Stimulated activated naive CD4-positive, alpha-beta T cell treated with Interleukin-2 at 50 U/mL for 16 hours (primary cell): ENCODE measurements around the gene LHFPL2.

Experiments
- DNase-seq: peaks from one replicate; lab custom pipeline; 2025; lab: John Stamatoyannopoulos, UW

The LHFPL2 gene

DNA sequence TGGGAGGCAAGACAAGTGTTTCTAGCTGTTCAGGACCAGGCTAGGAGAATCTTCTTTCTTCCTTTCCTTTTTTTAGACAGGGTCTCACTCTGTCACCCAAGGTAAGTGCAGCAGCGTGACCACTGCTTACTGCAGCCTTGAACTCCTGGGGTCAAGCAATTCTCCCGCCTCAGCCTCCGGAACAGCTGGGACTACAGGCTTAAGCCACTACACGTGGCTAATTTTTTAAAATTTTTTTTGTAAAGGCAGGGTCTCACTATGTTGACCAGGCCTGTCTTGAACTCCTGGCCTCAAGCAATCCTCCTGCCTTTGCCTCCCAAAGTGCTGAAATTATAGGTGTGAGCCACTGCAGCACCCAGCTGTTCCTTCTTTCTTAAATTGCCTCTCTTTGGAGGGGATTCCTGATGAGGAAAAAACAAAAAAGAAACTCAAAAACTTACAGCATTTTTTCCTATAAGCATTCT, 53.1 kb downstream of the LHFPL2 start:
- no peak for DNase-seq

DNA sequence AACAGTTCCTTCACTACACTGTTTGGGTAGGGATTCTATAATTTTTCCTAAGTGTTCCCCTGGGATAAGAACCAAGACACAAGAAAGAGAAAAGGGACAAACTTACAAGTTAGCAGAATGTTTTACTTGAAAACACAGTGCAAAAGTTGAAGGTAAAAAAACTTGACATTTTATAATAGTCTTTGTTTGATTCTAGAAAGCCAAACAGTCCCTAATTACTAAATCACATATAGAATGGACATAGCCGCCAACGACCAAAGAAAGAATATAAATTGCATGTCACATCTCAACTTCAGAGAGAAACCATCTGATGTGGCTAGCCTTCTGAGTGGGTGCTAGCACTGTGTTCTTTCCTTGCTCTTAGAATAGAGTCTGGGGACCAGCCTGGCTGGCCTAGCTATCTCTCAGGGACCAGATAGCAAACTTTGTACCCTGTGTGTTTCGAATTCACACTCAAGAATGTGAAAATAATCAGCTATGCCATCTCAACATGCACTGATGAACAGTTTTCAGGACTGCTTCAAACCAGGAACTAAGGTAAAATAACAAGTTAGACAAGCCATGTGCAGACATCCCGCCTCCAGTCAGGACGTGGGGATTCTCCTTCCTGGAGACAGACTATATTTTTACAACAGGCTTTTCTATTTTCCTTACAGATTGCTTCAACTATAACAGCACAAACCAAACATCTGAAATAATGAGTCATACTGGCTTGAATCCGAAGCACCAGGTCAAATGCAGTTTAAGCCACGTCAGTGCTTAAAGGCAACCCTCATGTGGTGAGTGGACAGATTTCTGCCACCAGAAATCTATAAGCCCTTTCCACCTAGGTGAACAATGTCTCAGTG, 53.7 kb downstream of the LHFPL2 start:
- DNase-seq, result no peak

DNA sequence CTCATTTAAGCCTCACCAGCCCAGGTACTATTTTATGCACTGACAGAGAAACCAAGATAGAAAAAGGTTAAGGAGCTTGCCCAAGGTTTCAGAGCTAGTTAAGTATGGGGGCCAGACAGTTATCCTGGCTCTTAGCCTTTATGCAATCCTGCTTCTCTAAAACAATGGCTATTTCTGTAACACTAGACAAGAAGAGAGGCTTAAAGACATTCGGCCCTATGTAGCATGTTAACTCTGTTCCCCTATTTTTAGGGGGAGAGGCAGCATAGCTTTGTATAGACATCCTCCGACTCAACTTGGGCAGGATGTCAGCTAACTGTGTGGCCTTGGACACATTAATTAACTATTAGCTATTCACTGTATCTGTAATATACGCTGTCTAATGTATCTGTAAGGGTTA, 54.6 kb downstream of the LHFPL2 start:
- no peak for DNase-seq

DNA sequence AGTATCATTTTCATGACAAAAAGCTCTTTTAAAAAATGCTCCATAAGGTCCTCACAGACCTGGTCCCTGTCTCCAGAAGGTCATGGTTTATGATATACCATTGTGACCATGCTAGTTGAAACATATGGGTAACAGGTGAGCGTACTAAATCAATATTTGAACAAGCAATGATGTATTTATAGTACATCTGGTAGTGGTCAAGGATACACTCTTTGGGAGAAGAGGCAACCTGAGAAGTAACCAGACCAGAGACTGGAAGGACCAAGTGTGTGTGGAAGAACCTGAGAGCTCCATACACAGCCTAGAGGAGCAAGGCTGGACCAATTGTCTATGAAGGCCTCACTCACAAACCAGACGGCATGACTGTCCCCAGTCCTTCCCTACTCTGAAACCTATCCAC, 55.1 kb downstream of the LHFPL2 start:
- DNase-seq, result no peak

DNA sequence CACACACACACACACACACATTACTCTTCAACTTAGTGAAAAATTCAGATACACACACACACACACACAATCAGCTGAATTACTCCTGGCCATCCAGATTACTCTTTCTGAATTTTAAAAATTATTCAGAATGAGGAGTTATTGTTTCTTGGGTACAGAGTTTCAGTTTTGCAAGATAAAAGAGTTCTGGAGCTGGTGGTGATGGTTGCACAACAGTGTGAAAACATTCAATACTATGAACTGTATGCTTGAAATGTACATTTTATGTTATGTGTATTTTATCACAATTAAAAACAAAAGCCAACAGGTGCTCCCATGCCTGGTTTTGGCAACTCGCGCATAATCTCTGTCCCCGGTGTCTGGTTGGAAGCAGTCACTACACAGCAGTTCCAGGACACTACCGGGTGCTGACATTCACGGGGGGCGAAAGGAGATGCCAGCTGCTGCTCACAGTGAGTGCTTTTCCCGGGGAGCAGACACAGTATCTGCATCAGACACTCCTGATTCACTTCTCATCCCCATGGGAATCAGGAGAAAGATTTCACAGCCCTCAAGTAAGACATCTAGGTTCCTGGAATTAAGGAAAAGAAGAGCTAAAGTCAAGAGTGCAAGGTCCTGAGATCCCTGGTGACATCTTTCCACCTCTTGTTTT, 55.7 kb downstream of the LHFPL2 start:
- no peak for DNase-seq

DNA sequence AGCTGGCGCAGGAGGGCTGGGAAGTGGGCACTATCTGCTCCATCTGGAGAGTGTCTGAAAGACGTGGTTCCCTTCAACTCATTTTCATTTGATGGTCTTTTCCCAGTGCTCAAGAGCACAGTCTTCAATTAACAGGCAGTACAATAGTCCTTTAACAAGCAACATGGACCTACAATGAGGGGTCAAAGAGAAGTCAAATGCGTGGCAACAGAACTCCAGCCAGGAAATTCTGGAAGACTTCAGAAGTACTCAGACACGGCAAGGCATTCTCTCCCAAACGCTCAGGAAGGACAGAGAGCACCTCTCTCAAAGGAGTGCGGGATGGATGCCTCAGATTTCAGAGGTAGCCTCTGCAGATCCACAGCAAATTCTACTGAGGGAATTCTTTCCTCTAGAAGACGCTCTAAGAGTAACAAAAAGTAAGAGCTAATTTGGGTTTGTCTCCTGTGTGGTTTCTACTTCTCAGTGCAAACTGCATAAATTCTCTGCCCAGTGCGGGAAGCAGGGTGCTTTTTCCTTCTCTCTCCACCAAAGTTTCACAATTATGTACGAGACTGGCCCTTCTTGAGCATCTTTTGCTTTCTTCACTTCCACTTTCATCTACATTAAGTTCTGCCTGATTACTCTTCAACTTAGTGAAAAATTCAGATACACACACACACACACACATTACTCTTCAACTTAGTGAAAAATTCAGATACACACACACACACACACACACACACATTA, 56.4 kb downstream of the LHFPL2 start:
- DNase-seq, result no peak

DNA sequence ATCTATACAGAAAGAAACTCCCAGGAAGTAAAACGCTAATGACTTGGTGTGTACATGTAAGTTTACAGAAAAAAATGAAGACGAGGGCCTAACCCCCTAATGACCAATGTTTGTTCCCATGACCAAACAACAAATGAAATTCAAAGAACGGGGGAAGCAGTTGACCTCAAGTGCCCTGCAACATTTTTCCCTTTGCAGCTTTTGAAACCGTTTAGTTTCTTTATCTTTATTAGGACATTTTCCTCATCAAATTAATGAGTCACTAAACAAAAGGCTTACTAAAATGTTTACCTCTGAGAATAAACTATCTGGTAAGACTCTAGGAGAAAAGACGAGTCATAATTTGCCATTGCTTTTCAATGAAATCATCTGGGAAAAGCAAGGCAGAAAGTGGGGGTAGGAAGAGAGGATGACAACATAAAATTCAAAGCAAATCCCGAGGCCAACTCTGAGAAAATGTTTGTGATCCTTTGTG, 57.4 kb downstream of the LHFPL2 start:
- DNase-seq, result no peak

DNA sequence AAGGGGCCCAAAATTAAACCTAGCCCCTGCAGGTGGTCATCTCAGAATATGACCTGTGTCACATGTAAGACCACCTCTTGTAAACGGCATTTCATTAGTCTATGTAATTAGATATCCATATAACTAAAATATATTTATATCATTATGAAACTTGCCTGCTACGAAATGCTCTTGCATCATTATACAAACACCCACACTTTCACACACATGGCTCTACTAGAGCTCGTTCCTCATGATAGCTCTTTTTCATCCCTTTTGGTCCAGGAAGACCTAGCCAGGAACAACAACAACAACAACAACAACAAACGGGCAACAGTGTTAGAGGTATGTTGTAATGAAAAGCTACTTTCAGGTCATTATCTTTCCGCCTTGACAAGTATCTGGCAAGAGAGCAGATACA, 58.6 kb downstream of the LHFPL2 start:
- DNase-seq, result no peak

DNA sequence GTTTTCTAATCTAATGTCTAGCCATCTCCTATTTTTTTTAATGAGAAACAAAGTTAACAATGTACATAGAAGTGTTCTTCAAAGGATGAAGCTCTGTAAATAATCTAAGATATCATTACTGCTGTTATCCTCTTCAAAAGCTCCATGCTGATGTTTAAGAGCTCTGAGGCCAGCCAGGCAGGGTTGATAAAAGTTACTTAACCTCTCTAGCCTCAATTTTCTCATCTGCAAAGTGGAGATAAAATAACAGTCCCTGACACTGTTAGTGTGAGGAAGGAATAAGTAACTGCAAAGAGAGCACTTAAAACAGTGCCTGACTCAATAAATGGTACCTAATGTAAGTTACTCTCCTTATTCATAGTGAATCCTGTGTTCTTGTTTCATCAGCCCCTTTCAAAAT, 60.1 kb downstream of the LHFPL2 start:
- DNase-seq, result no peak

DNA sequence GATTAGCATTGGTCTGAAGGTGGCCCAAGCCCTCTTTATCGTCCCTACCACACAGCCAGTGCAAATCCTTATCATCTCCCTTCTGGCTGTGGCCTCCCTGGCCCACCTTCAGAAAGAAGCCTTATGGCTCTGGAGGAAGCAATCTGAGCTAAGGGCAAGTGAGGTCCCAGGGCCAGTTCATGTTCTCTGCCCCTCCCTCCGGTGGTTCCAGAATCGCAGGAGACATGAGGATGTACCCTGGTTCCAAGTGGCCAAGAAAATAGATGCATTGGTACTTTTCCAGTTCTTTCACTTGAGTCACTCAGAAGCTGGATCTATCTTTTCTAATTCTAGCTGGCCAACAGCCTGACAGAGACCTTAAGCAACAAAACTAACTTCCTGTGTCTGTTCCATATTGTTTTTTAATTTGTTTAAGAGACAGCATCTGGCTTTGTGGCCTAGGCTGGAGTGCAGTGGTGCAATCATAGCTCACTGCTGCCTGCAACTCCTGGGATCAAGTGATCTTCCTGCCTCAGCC, 60.7 kb downstream of the LHFPL2 start:
- DNase-seq, result no peak

DNA sequence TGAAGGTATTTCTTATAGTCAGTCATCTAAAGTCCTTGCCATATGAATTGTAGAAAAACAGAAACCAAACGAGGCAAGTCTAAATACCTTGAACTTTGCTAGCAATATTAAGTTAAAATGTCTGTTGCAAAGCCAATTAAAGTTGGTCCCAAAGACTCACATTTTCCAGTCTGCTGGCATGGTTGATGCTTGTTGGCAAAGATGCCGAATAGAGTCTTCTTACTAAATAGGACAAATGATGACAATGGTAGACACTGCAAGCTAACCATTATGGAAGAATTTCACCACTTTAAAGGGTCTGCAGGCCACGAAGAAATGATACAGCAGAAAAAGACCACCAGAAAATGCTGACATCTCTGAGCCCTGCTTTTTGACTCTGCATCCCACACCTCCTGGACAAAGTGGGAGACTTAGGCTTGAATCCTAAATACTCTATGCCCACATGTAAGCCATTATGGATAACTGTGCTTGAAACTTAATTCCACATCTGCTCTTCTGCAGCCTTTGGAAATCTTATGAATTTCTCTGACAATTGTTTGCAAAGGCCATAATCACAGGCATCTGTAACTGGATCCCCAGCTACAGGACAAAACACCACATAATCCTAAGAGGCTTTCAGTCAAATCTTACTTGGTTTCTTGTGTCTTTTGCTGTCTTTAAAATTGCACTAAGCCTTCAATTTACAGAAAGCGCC, 61.3 kb downstream of the LHFPL2 start:
- no peak for DNase-seq

DNA sequence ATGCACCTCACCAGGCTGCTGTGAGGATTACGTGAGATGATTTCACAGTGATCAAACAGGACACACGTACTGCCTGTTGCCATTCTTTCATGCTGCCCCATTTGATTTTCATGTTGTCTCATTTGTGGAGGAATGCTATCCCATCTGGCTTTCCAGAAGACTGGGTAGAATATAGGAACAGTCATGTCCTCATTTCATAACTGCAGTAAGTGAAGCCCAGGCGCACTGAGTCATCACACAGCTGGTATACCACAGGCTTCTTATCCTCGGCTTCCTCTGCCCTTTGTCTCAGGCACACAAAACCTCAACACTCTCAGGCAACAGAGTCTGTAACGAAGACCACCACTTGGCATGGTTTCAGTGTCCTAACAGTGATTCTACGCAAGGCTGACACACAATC, 62.3 kb downstream of the LHFPL2 start:
- no peak for DNase-seq

DNA sequence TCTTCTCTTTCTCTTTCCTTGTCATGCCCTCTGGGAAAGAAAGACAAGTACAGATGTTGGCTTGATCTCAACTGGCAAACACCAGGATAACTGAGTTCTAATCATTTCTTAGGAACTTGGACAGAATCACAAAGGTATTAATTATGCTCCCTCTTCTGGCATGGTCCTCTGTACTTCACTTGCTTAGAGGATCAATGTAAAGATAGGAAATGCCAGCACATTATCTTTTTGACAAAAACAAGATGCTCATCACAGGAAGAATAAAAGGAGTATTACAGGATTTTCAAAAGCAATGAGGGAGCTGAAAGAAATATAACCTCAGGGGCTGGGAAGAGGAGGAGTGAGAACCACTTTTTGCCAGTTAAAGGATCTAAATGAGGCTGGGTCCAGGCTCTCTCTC, 70.6 kb downstream of the LHFPL2 start:
- no peak for DNase-seq

DNA sequence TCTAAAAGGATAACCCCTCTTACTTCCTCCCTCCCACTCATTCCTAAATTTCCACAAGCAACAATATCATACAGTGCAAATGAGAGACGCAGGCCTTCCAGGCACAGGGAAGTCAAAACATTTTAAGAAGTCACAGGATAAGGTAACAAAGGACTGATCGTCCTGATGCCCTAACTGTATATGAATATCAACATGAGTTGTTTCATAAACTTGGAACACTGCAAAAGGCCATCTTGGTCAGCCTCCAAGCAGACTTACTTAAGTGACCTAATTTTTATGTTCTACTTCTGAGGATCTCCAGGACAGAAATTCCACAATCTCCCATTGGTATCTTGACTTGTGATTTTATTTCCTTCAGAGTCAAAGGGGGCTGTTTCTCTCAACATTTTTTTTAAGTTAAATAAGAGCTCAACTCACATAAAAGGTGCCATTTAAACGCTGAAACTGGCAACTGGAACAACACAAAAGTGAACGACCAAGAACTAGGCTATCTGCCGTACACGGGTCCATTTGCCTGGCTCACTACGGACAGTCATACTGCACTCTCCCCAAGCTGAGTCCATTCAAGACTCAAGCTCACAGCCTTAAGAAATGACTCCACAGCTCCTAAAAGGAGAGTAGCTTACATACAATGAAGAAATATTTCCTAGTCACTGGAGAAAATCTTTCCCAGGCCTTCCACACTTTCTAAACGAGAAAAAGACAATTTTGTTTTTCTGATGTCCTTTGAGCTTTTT, 71.3 kb downstream of the LHFPL2 start:
- DNase-seq, result no peak

DNA sequence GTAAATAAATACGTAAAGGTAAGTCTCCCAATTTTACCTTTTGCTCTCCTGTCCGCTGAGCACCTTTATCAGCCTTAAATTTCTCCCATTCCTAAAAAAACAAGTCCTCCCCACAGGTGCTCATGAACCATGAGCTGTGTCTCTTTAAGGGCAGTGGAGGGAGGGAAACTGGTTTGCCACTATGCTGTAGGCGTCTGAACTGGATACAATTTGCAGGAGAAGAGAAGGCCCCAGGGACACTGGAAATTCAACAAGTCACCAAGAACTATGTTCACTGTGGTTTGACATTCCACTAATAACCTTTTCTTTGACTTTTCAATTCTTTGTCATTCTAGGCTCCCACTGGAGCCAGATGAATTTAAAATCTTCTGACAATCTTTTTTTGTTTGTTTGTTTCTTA, 72.2 kb downstream of the LHFPL2 start:
- no peak for DNase-seq

DNA sequence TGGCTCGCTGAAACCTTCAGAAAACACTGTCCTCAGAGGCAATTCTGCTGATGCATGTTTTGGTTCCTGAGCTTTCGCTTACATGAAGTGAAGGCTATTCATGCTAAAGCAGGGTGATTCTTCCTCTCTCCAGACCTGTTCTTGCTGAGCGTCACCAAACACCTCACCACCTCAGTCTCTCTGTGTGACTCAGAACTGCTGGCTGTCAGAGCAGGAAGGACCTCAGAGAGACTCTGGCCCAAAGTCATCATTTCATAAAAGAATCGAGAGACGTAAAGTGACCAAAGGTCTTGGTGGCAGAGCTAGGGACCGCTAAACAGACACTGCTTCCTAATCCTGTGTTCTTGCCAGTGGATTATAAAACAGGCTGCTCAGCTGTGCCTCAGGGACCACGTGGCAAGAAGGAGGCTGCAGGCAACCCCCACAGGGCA, 73.8 kb downstream of the LHFPL2 start:
- no peak for DNase-seq

DNA sequence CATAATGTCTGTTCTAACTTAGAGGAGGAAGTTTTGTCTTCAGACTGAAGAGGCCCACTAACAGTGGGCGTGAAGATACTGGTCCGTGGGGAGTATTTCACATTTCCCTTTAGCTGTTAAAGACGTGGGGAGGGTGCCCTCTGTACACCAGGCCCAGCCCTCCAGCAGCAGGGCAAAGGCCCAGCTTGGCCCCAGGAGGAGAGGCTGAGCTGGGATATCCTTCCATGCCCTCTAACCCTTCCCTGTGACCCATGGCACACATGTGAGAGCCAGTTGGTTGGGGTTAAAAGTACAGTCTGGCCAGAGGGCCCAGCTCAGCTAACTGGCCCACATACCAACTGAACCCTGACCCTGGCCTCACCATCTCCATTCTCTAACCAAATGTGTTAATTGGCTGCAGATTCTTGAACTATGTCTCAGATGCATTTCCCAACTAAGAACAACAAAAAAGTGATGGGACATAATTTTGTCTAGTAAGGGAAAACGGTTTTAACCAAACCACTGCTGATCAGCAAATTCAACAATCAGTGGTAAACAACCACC, 74.4 kb downstream of the LHFPL2 start:
- no peak for DNase-seq

DNA sequence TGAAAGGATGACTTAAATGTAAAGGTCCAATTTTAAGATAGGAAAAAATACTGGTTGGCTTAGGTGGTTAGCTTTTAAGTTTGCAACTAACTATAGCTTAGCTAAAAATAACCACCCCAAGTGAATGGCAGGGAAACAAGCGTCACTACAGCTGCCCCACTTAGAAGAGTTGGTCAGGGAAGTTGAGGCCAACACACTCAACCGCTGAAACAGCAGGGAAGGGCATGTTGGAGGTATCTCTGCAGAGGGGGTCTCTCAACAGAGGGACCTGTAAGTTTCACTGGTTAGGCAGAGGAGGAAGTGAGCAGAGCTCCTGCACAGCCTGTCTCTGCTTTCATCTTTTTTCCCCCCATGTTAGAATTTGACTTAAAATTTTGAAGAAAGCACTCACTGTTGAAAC, 75.3 kb downstream of the LHFPL2 start:
- no peak for DNase-seq

DNA sequence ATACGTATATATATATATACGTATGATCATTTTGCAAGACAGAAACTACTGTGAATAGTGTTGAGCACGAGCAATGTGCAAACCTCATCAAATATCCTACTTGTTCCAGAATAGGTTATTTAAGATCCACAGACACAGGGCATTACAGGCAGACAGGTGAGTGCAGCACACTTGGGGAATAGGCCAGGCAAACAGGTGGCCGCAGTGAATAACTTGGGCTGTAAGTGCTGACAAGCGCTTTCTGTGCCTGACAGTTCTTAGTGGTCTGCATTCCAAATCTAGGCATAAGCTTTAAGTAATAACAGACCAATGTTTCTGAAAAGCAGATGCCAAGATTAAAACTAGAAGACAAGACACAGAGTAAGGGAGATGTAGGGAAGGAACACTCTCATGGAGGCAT, 77.9 kb downstream of the LHFPL2 start:
- DNase-seq, result no peak

DNA sequence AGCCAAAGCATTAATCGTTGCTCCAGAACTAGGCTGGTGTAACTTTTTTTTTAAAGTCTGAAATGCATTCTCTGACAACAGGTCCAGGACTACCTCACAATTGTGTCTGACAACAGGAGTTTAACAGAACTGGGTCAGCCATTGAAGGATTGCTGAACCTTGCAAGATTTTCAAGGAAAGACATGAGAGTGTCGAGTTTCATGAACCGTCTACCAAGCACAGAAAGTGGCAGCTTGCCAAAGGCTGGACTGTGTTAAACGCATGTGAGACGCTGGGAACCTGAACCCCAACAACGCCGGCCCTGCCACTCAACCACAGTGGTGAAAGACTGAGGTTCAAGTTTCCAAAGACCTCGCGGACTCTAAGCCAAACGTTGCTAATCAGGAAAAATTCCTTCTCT, 79.1 kb downstream of the LHFPL2 start:
- no peak for DNase-seq

DNA sequence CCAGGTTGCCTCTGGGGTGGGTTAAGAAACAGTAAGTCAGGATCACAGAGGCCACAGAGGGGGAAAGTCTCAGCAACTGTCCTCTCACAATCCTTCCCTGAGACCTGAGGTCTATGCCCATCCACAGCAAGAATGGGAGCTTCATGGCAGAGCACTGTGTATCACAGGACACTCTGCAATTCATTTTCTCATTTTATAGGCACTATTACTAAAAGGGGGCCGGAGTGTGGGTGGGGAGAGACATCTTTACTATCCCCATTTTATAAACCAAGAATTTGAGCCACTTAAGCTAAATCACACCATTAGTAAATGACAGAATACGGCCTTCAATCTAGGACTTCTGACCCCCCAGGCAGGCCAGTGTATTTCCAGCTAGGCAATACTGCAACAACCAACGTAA, 79.9 kb downstream of the LHFPL2 start:
- no peak for DNase-seq
